GM19468 (cell line): ENCODE results near the gene DBNDD1.
"Not testable (repeated sequence)": the region's sequence is repeated elsewhere in the genome, so short reads cannot be mapped to it uniquely, and the experiment has no call there.

Experiments
- ATAC-seq: cut with Tn5 transposase; IDR thresholded peaks from one replicate; pipeline ENCODE4 v1.9.1; 2021; ENCODE audit warnings: mild to moderate bottlenecking, moderate library complexity, moderate number of reproducible peaks; ENCODE audit not compliant: unreplicated experiment; ENCODE audit errors: extremely low read depth

The DBNDD1 gene

GRCh38 chr16:89995475-89996177 is 23.6 kb downstream of the DBNDD1 start:
- ATAC-seq, result not testable (repeated sequence)

GRCh38 chr16:89994721-89995474 is 24.4 kb downstream of the DBNDD1 start:
- ATAC-seq, result not testable (repeated sequence)

GRCh38 chr16:89994389-89994720 is 24.9 kb downstream of the DBNDD1 start:
- ATAC-seq, result no peak

GRCh38 chr16:89993971-89994370 is 25.3 kb downstream of the DBNDD1 start:
- ATAC-seq, result no peak

GRCh38 chr16:89993377-89993776 is 25.9 kb downstream of the DBNDD1 start:
- ATAC-seq, result no peak

GRCh38 chr16:89990799-89991198 is 28.5 kb downstream of the DBNDD1 start:
- ATAC-seq, result no peak

- no peak for ATAC-seq
Observed at GRCh38 chr16:89988951-89989350, 30.3 kb downstream of the DBNDD1 start.

GRCh38 chr16:89987169-89987568 is 32.1 kb downstream of the DBNDD1 start:
- ATAC-seq, result no peak

- no peak for ATAC-seq
Observed at GRCh38 chr16:89986600-89986999, 32.7 kb downstream of the DBNDD1 start.

GRCh38 chr16:89985219-89985618 is 34.0 kb downstream of the DBNDD1 start:
- ATAC-seq, result no peak

GRCh38 chr16:89984216-89984615 is 35.0 kb downstream of the DBNDD1 start:
- ATAC-seq, result no peak

GRCh38 chr16:89983536-89983935 is 35.7 kb downstream of the DBNDD1 start:
- ATAC-seq, result no peak

GRCh38 chr16:89982318-89982717 is 36.9 kb downstream of the DBNDD1 start:
- ATAC-seq, result no peak

GRCh38 chr16:89981414-89981813 is 37.8 kb downstream of the DBNDD1 start:
- ATAC-seq, result no peak

- ATAC-seq, result no peak
Observed at GRCh38 chr16:89974870-89975269, 44.4 kb downstream of the DBNDD1 start.

- ATAC-seq, result no peak
Observed at GRCh38 chr16:89973654-89974335, 45.5 kb downstream of the DBNDD1 start.

GRCh38 chr16:89973235-89973634 is 46.0 kb downstream of the DBNDD1 start:
- no peak for ATAC-seq

- ATAC-seq, result peak; percentile 64
Observed at GRCh38 chr16:89972244-89973234, 46.7 kb downstream of the DBNDD1 start.

- ATAC-seq, result no peak
Observed at GRCh38 chr16:89971495-89972243, 47.6 kb downstream of the DBNDD1 start.
